ENCODE data around the gene UGT1A3. TPM values are rescaled to one million over a fixed set of nuclear protein-coding genes. Genes with fewer than 3 reads are reported as not detected.
A peak's percentile ranks its signal among the peaks of the same experiment; 100 is the strongest.

The UGT1A3 gene
- total and polyA plus RNA-seq, 4 donors = 7.0 to 61.6 (median 18.2) TPM; not detected in 1

DNA sequence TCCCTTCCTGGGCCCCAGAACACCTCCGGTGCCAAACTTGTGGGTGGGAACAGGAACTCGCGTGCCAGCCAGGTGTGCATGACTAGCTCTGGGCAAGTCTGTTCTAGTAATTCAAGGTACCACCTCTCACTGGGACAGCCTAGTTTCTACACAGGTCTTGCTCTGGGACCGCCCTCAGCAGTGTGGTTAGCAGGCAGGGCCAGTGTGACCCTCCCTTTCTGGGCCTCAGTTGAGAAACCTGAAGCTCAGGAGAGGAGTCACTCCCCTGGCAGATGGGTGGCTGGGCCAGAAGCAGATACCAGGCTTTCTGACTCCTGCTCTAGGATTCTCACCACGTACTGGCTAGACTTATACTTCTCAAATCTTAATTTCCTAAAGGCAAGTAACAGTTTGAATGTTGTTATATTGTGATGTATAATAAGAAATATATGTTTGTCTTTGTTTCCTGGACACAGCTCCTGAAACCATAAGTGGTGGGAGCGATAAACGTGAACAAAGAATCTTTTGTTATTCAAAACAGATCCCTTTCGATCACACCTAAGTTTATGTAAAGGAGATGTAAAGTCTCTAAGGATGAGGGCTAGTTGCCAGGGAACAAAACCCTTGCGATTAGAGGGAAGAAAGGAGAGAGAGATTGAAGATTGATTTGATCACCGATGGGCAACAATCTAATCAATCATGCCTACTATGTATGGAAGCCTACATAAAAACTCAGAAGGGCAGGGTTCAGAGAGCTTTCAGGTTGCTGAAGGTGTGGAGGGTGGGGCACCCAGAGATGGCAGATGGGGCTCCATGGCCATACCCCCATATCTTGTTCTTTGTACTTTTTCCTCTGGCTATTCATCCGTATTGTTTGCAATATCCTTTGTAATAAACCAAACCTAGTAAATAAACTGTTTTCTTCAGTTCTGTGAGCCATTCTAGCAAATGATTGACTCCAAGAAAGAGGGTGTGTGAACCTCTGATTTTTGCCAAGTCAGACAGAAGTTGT lies 37.1 kb upstream of the UGT1A3 start:
- H3K27ac ChIP-seq (ENCODE audit: low read depth in 1 of 2, low read length in 2 of 2) = peak overlapping the region; percentile 53 to 76
- no peak for TF ChIP-seq SP1 (IDR thresholded peaks at IDR 0.05)
- no peak for TF ChIP-seq RXRA (IDR thresholded peaks at IDR 0.05)
- no peak for TF ChIP-seq RAD21 (IDR thresholded peaks at IDR 0.05)
- TF ChIP-seq JUND (IDR thresholded peaks at IDR 0.05) = no peak
- no peak for TF ChIP-seq EGR1 (IDR thresholded peaks at IDR 0.05; ENCODE audit: low read depth in 2 of 2)
- no peak for TF ChIP-seq FOXA2 (IDR thresholded peaks at IDR 0.05)
- no peak for TF ChIP-seq HNF4A (conservative IDR thresholded peaks at IDR 0.05)
- TF ChIP-seq YY1 (IDR thresholded peaks at IDR 0.05) = no peak
- TF ChIP-seq, protein P1, sequence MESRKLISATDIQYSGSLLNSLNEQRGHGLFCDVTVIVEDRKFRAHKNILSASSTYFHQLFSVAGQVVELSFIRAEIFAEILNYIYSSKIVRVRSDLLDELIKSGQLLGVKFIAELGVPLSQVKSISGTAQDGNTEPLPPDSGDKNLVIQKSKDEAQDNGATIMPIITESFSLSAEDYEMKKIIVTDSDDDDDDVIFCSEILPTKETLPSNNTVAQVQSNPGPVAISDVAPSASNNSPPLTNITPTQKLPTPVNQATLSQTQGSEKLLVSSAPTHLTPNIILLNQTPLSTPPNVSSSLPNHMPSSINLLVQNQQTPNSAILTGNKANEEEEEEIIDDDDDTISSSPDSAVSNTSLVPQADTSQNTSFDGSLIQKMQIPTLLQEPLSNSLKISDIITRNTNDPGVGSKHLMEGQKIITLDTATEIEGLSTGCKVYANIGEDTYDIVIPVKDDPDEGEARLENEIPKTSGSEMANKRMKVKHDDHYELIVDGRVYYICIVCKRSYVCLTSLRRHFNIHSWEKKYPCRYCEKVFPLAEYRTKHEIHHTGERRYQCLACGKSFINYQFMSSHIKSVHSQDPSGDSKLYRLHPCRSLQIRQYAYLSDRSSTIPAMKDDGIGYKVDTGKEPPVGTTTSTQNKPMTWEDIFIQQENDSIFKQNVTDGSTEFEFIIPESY (IDR thresholded peaks at IDR 0.05) = no peak
- no peak for TF ChIP-seq HNF4G (IDR thresholded peaks at IDR 0.05)
- no peak for TF ChIP-seq MAX (IDR thresholded peaks at IDR 0.05)
- TF ChIP-seq, protein P2, sequence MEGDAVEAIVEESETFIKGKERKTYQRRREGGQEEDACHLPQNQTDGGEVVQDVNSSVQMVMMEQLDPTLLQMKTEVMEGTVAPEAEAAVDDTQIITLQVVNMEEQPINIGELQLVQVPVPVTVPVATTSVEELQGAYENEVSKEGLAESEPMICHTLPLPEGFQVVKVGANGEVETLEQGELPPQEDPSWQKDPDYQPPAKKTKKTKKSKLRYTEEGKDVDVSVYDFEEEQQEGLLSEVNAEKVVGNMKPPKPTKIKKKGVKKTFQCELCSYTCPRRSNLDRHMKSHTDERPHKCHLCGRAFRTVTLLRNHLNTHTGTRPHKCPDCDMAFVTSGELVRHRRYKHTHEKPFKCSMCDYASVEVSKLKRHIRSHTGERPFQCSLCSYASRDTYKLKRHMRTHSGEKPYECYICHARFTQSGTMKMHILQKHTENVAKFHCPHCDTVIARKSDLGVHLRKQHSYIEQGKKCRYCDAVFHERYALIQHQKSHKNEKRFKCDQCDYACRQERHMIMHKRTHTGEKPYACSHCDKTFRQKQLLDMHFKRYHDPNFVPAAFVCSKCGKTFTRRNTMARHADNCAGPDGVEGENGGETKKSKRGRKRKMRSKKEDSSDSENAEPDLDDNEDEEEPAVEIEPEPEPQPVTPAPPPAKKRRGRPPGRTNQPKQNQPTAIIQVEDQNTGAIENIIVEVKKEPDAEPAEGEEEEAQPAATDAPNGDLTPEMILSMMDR (IDR thresholded peaks at IDR 0.05; ENCODE audit: low read depth, low read length, missing input control) = no peak
- no peak for TF ChIP-seq NR2F2 (IDR thresholded peaks at IDR 0.05)
- TF ChIP-seq GABPA (IDR thresholded peaks at IDR 0.05 in 1 of 2, conservative IDR thresholded peaks at IDR 0.05 in 1 of 2) = no peak
- no peak for TF ChIP-seq TAF1 (conservative IDR thresholded peaks at IDR 0.05)
- no peak for TF ChIP-seq FOXA1 (IDR thresholded peaks at IDR 0.05)
- TF ChIP-seq, protein P3, sequence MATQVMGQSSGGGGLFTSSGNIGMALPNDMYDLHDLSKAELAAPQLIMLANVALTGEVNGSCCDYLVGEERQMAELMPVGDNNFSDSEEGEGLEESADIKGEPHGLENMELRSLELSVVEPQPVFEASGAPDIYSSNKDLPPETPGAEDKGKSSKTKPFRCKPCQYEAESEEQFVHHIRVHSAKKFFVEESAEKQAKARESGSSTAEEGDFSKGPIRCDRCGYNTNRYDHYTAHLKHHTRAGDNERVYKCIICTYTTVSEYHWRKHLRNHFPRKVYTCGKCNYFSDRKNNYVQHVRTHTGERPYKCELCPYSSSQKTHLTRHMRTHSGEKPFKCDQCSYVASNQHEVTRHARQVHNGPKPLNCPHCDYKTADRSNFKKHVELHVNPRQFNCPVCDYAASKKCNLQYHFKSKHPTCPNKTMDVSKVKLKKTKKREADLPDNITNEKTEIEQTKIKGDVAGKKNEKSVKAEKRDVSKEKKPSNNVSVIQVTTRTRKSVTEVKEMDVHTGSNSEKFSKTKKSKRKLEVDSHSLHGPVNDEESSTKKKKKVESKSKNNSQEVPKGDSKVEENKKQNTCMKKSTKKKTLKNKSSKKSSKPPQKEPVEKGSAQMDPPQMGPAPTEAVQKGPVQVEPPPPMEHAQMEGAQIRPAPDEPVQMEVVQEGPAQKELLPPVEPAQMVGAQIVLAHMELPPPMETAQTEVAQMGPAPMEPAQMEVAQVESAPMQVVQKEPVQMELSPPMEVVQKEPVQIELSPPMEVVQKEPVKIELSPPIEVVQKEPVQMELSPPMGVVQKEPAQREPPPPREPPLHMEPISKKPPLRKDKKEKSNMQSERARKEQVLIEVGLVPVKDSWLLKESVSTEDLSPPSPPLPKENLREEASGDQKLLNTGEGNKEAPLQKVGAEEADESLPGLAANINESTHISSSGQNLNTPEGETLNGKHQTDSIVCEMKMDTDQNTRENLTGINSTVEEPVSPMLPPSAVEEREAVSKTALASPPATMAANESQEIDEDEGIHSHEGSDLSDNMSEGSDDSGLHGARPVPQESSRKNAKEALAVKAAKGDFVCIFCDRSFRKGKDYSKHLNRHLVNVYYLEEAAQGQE (IDR thresholded peaks at IDR 0.05) = no peak
- TF ChIP-seq ATF3 (IDR thresholded peaks at IDR 0.05) = no peak
- DNase-seq (ENCODE audit: low spot score) = no peak
- no peaks in the 10 kb centered on the region for H3K9me3 ChIP-seq (ENCODE audit: control insufficient read depth in 4 of 4, low read length in 3 of 4)
- no peaks in the 10 kb centered on the region for H3K36me3 ChIP-seq (ENCODE audit: control insufficient read depth in 4 of 4, insufficient read depth in 3 of 4, low read depth in 1 of 4, low read length in 3 of 4)
- peak overlapping the region in 1 of 2 donors; percentile 57 for H3K9ac ChIP-seq (ENCODE audit: low read depth in 1 of 2, low read length in 2 of 2)
- H3K4me1 ChIP-seq (ENCODE audit: control insufficient read depth in 4 of 4, insufficient read depth in 4 of 4, low read length in 3 of 4) = peaks cover 0 to 40% (median 29%) of the 10 kb centered on the region in 4 donors
- 82% methylated on average over 11 of the region's 11 CpGs for WGBS
- H3K4me3 ChIP-seq (ENCODE audit: low read depth in 1 of 3, low read length in 3 of 3) = no peak overlapping the region
- H3K27me3 ChIP-seq (ENCODE audit: control insufficient read depth in 4 of 4, insufficient read depth in 4 of 4, low read length in 3 of 4) = no peaks in the 10 kb centered on the region

All from liver (tissue), 9 donors.